Lower lobe of right lung (tissue), 2 donors: ENCODE results near the gene GRIK1. TPM values are rescaled to one million over a fixed set of nuclear protein-coding genes. Genes with fewer than 3 reads are reported as not detected.

Source experiments
- ATAC-seq, 2 donors: fragments of 200-7000 bp; cut with Tn5 transposase; one replicate each; pipeline ENCODE4 v1.9.1; 2020 to 2022; ENCODE audit warnings: mild to moderate bottlenecking in 2 of 2, moderate library complexity in 2 of 2
- DNase-seq: peaks from one replicate; pipeline ENCODE4 v3.0.0-alpha.2; 2020
- H3K27ac ChIP-seq: fragments of 200-600 bp; one replicate; pipeline ENCODE4 v1.8.0; 2022
- H3K27me3 ChIP-seq: fragments of 200-600 bp; one replicate; pipeline ENCODE4 v1.8.0; 2022; ENCODE audit warnings: low read depth
- H3K36me3 ChIP-seq: fragments of 200-600 bp; one replicate; pipeline ENCODE4 v1.8.0; 2022; ENCODE audit warnings: mild to moderate bottlenecking
- H3K4me1 ChIP-seq: fragments of 200-600 bp; one replicate; pipeline ENCODE4 v1.8.0; 2022
- H3K4me3 ChIP-seq: fragments of 200-600 bp; one replicate; pipeline ENCODE4 v1.8.0; 2022; ENCODE audit warnings: mild to moderate bottlenecking
- H3K9me3 ChIP-seq: fragments of 200-600 bp; one replicate; pipeline ENCODE4 v1.8.0; 2022
- CTCF ChIP-seq: fragments of 200-600 bp; IDR thresholded peaks from one replicate; pipeline ENCODE4 v1.8.0; 2022; ENCODE audit warnings: antibody characterized with exemption, mild to moderate bottlenecking
- intact Hi-C: fragments of 100-400 bp; cut with DNase I; formaldehyde crosslinking; loops from one replicate; pipeline ENCODE4 v1.11.0; 2022
- total RNA-seq: library from RNA; stranded (reverse); fragmentation: NEBNext Ultra II Directional; extraction: Animal tissue kit (Norgen Biotek cat#: 25700); gene quantifications from one replicate; pipeline ENCODE4 v1.2.1, GENCODE V29; 2021
- donor health status: DM: no; HTN: yes; CAD: no; lungs with severe emphysema.

Gene GRIK1
- total RNA-seq, 1 donor from 2014 or later = not detected

- Histone ChIP-seq H3K36me3 (no peaks in the 10 kb centered on the region), H3K27ac (no peak overlapping the region), H3K27me3 (no peaks in the 10 kb centered on the region), H3K4me3 (no peak overlapping the region), H3K9me3 (no peaks in the 10 kb centered on the region), H3K4me1 (no peaks in the 10 kb centered on the region)
- TF ChIP-seq CTCF = no peak
- intact Hi-C loops = no loop called here
- DNase-seq = no peak
- no peak for ATAC-seq
Observed at GRCh38 chr21:29949991-29950390, 10.2 kb upstream of the GRIK1 start.

GRCh38 chr21:29947119-29947518 lies 7.3 kb upstream of the GRIK1 start:
- Histone ChIP-seq H3K4me1 (no peaks in the 10 kb centered on the region), H3K27ac (no peak overlapping the region), H3K4me3 (no peak overlapping the region), H3K9me3 (no peaks in the 10 kb centered on the region), H3K36me3 (no peaks in the 10 kb centered on the region), H3K27me3 (peaks cover 5% of the 10 kb centered on the region)
- DNase-seq (no peak), ATAC-seq (no peak)
- TF ChIP-seq CTCF = no peak
- intact Hi-C loops = no loop called here

GRCh38 chr21:29943885-29944284 lies 4.1 kb upstream of the GRIK1 start:
- ATAC-seq (no peak), DNase-seq (no peak)
- Histone ChIP-seq H3K9me3 (no peaks in the 10 kb centered on the region), H3K4me1 (peaks cover 5% of the 10 kb centered on the region), H3K27me3 (peaks cover 30% of the 10 kb centered on the region), H3K36me3 (no peaks in the 10 kb centered on the region), H3K27ac (no peak overlapping the region), H3K4me3 (no peak overlapping the region)
- intact Hi-C loops = no loop called here
- TF ChIP-seq CTCF = no peak

- Histone ChIP-seq H3K9me3 (no peaks in the 10 kb centered on the region), H3K4me1 (peaks cover 5% of the 10 kb centered on the region), H3K4me3 (no peak overlapping the region), H3K36me3 (no peaks in the 10 kb centered on the region), H3K27me3 (peaks cover 49% of the 10 kb centered on the region), H3K27ac (no peak overlapping the region)
- DNase-seq (no peak), ATAC-seq (no peak)
- intact Hi-C loops = no loop called here
- TF ChIP-seq CTCF = no peak
Observed at GRCh38 chr21:29942034-29942433, 2.2 kb upstream of the GRIK1 start.

DNA sequence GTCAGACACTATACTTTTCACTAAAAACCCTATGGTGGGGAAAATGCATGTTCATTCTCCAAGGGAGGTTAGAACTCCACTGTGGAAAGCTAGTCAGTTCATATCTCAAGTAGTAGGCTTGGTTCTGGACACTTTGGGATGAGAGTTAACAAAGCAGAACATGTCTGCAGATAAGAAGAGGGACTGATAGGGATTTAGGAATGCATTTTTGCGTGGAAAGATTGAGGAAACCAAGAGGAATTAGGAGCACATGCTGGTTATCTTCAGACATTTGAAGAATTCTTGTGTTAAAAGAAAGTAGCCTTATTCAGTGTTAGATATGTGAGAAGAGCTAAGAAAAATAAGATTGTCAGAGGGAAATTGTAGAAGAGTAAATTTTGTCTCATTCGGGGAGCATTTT lies 1.2 kb upstream of the GRIK1 start:
- peaks cover 51% of the 10 kb centered on the region for H3K27me3 ChIP-seq
- intact Hi-C loops = no loop called here
- no peaks in the 10 kb centered on the region for H3K9me3 ChIP-seq
- ATAC-seq = no peak
- H3K27ac ChIP-seq = no peak overlapping the region
- no peak for TF ChIP-seq CTCF
- no peak for DNase-seq
- no peak overlapping the region for H3K4me3 ChIP-seq
- H3K36me3 ChIP-seq = no peaks in the 10 kb centered on the region
- peaks cover 5% of the 10 kb centered on the region for H3K4me1 ChIP-seq

GRCh38 chr21:29940361-29940760 lies 565 bp upstream of the GRIK1 start:
- no peak overlapping the region for H3K4me3 ChIP-seq
- TF ChIP-seq CTCF = no peak
- no peak for DNase-seq
- H3K27me3 ChIP-seq = peaks cover 51% of the 10 kb centered on the region
- no peaks in the 10 kb centered on the region for H3K36me3 ChIP-seq
- no peaks in the 10 kb centered on the region for H3K9me3 ChIP-seq
- H3K4me1 ChIP-seq = peaks cover 5% of the 10 kb centered on the region
- H3K27ac ChIP-seq = no peak overlapping the region
- intact Hi-C loops = no loop called here
- ATAC-seq = no peak
